Stimulated activated CD8-positive, alpha-beta memory T cell treated with anti-CD3 and anti-CD28 coated beads, Interleukin-4, amount 100 ng/mL, for 4 hours (primary cell): Measurements from ENCODE around the gene BOK.
"Not testable (repeated sequence)": the region's sequence is repeated elsewhere in the genome, so short reads cannot be mapped to it uniquely, and the experiment has no call there.

Experiments used
- DNase-seq, 2 donors: peaks; one replicate each; pipeline ENCODE4 v3.0.0-alpha.2; 2020; ENCODE audit warnings: low read depth in 2 of 2, low spot score in 1 of 2

BOK gene

GRCh38 chr2:241571821-241572620 is 13.5 kb downstream of the BOK start:
- DNase-seq: no peak

GRCh38 chr2:241572915-241573651 is 14.5 kb downstream of the BOK start:
- DNase-seq: not testable (repeated sequence)

DNA sequence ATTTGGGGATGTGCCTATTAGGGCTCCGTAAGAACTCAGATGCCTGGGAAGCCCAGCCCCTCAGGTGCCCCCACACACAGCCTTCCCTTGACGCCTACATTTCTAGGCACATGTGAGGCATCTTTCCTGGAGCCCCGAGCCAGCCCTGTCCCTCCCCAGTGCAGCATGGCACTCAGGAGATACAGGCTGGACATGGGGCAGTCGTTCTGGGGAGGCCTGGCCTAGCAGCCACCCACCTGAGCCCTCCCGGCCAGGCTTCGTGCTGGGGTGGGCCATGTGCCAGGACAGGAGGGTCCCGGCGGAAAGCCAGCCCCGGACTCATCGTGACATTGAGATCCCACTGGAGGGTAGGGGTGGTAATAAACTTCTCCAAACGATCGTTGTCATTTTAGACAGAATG is 15.2 kb downstream of the BOK start:
- no peak for DNase-seq

DNA sequence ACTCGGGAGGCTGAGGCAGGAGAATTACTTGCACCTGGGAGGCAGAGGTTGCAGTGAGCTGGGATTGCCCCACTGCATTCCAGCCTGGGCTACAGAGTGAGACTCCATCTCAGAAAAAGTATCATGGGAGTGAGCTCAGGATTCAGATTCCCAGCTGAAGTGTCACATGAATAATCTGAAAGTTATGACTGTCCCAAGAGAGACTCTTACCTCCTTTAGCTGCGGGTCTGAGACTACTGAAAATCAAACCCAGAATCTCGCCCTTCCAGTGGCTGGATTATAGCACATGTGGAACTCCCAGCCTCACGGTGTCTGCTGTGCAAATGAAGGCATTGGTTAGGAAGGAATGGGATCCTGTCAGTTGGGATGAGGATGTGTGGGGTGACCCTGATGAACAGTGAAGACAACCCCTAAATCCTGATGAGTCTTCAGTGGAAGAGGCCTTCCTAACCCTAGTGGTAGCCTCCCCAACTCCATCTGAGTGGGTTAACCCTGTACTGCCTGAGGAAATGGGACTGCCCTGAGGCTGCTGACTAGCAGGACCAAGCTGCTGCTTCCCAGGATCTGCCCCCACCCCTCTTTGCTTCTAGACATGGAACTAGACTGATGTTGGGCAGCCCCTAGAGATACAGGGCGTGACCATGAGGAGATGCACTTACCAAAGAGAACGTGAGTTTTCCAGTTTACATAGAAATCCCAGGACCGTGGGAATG is 16.5 kb downstream of the BOK start:
- no peak for DNase-seq

DNA sequence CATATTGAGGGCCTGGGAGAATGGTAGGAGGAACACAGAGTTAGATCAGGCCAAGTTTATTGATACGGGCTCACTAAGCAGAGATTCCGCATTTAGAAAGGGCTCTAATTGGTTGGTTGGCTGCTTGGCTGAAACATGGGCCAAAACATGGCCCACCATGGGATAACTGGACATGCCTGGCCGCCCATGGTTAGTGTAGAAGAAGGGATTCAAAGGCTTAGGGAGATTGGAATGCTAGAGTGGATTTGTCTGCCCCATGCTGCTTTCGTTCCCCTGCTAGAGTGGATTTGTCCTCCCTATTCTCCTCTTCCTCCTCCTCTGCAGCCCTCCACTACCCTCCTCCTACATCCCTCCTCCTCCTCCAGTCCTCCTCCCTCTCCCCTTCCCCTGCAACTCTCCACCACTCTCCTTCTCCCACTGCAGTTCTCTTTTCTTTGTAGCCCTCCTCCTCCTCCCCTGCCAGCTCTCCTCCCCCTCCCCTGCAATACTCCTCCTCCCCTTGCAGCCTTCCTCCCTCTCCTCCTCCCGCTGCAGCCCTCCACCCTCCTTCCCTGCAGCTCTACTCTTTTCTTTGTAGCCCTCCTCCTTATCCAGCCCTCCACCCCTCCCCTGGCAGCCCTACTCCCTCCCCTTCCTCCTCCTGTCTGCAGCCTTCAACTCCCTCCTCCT is 17.2 kb downstream of the BOK start:
- DNase-seq: no peak

GRCh38 chr2:241576293-241576654 is 17.7 kb downstream of the BOK start:
- DNase-seq: no peak

- DNase-seq: no peak
Measured at GRCh38 chr2:241577413-241578122, 19.0 kb downstream of the BOK start.

DNA sequence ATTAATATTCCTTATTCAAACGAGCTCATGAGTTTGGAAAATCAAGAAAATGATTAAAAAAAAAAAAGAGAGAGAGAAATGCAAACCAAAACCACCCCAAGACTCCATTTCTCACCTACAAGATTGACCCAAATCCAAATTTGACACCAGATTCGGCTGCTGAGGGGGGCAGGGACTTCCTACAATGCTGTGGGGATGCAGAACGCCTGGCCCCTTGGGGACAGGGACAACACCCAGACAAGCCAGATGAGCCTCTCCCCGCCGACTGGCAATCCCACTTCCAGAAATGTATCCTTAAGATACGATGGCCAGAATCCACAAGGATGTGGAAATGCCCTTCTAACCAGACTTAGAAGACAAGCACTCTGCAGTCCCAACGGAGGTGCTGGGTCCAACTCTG is 20.7 kb downstream of the BOK start:
- no peak for DNase-seq

DNA sequence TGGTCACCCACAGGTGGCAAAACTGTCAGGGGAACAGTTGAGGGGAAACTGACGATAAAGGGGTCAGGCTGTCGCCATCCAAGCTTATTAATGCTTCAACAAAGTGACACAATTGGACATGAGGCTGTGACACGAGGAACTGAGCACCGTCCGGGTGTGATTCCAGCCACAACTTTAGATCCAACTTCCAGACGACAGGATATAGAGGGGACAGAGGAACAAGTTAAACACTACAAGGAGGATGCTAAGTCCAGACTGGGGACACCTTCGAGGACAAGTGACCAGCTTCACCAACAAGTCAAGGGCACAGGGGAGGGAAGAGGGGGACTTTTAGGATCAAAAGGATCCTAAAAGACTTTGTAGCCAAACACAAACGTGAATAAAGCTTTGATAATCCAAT is 23.8 kb downstream of the BOK start:
- no peak for DNase-seq

- no peak for DNase-seq
Measured at GRCh38 chr2:241582806-241583205, 24.3 kb downstream of the BOK start.

GRCh38 chr2:241584436-241584835 is 25.9 kb downstream of the BOK start:
- no peak for DNase-seq

- DNase-seq: no peak
Measured at GRCh38 chr2:241586564-241587264, 28.2 kb downstream of the BOK start.

GRCh38 chr2:241589863-241590262 is 31.3 kb downstream of the BOK start:
- DNase-seq: not testable (repeated sequence)

DNA sequence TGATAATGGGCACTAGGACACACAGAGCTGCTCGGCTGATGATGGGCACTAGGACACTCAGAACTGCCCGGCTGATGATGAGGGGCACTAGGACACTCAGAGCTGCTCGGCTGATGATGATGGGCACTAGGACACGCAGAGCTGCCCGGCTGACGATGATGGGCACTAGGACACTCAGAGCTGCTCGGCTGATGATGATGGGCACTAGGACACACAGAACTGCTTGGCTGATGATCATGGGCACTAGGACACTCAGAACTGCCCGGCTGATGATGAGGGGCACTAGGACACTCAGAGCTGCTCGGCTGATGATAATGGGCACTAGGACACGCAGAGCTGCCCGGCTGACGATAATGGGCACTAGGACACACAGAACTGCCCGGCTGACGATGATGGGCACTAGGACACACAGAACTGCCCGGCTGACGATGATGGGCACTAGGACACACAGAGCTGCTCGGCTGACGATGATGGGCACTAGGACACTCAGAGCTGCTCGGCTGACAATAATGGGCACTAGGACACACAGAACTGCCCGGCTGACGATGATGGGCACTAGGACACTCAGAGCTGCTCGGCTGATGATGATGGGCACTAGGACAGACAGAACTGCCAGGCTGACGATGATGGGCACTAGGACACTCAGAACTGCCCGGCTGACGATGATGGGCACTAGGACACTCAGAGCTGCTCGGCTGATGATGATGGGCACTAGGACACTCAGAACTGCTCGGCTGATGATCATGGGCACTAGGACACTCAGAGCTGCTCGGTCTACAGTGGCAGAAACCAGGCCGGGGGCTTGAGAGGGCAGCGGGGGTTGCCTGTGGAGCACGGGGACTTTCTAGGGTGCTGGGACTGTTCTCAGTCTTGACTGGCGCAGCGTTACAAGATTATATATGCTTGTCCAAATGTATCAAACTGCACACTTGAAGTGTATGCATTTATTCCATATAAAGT is 32.2 kb downstream of the BOK start:
- DNase-seq: not testable (repeated sequence)

DNA sequence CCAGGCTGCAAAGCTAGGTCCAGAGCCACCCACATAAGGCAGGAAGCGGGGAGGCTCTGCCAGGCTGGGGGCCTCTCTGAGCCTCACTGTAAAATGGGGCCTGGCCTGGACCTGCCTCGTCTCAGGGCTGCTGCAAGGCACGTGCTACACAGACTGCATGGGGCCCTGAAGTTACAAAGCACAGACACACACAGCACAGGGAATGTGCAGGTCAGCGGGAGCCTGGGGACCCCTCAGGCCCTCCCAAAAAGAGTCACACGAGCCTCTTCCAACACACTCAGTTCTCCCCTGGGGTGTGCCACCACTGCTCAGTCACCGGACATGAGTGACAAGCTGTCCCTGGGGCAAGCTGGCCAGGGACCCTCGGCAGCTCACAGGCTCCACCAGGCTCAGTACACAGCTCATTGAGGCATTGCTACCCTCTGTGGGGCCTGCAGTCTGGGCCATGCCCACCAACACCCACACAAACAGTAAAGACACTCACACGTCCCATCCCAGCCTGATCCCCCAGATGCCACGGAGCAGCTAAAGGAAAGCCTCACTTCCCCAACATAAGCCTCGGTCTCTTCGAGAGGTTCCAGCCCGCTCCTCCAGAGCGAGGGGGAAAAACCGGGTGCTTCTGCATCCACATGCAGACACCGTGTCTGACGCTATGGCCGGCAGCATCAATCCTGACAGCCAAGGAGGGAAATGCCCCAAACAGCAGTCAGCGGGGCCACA is 33.7 kb downstream of the BOK start:
- no peak for DNase-seq

DNA sequence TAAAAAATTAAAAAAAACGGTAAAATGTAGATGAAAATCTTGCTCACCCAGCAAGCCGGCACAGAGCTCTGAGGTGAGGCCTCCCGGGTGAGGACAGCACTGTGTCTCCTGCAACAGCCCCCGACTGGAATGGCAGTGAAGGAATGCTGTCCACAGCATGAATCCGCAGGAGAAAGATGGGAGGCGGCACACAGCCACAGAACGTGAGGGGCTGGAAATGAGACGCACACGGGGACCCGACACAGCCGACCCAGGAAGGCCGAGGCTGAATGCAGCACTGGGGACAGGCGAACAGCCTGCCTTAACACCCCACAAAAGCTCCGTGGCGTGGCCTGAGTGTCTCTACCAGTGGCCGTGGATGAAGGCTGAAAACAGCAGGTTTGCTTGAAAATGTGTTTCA is 34.7 kb downstream of the BOK start:
- no peak for DNase-seq

GRCh38 chr2:241595600-241596140 is 37.1 kb downstream of the BOK start:
- no peak for DNase-seq

DNA sequence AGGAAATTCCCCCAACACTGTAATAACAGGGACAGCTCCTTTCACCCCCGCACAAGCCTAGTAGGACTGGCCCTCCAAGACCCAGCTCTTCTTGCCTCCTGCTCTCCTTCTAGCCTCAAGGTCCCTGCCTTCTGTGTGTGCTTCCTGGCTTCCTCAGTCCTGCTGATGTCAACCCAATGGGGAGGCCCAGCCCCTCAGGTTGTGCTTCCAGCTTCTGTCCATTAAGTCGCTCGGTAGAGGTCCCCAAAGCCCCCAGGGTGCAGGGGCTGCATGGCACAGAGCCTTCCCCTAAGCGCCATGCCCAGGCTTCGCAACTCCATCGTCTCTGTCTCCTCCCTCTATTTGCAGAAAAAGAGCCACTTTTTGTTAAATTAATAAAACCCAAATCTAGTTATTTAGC is 39.0 kb downstream of the BOK start:
- no peak for DNase-seq
